Measurements from ENCODE around the gene CCDC158. TPM values are rescaled to one million over a fixed set of nuclear protein-coding genes. Genes with fewer than 3 reads are reported as not detected.
A peak's percentile ranks its signal among the peaks of the same experiment; 100 is the strongest.

The CCDC158 gene
- total RNA-seq, 2 donors from 2014 or later, result 0.62 to 0.68 TPM

- ATAC-seq, result no peak
- no peak for DNase-seq
- intact Hi-C loops (cut with DNase I), result no loop called here
Measured at GRCh38 chr4:76326515-76326914, 94.4 kb downstream of the CCDC158 start.

GRCh38 chr4:76325072-76325471, 95.9 kb downstream of the CCDC158 start:
- ATAC-seq, result no peak
- intact Hi-C loops (cut with DNase I), result no loop called here

GRCh38 chr4:76322236-76322635, 98.7 kb downstream of the CCDC158 start:
- intact Hi-C loops (cut with DNase I), result no loop called here
- no peak for DNase-seq
- ATAC-seq, result no peak

More at GRCh38 chr4:76325072-76325471, 95.9 kb downstream of the CCDC158 start:
- DNase-seq, result no peak

- DNase-seq, result no peak
- intact Hi-C loops (cut with DNase I), result loop anchor here in 1 of 2 donors (10.0 kb wide), 1 partner anchor 59 kb away; no protein-coding TSS in a partner anchor
- no peak for ATAC-seq
Measured at GRCh38 chr4:76316131-76316530, 104.8 kb downstream of the CCDC158 start.

- ATAC-seq, result peak in 1 of 2 donors; percentile 75
Measured at GRCh38 chr4:76315267-76315918, 105.5 kb downstream of the CCDC158 start.

GRCh38 chr4:76313547-76313946, 107.4 kb downstream of the CCDC158 start:
- intact Hi-C loops (cut with DNase I), result loop anchor here in 1 of 2 donors (10.0 kb wide), 1 partner anchor 61 kb away; no protein-coding TSS in a partner anchor
- no peak for ATAC-seq
- no peak for DNase-seq

More at GRCh38 chr4:76315267-76315918, 105.5 kb downstream of the CCDC158 start:
- intact Hi-C loops (cut with DNase I), result loop anchor here in 1 of 2 donors (10.0 kb wide), 1 partner anchor 59 kb away; no protein-coding TSS in a partner anchor
- DNase-seq, result no peak

- ATAC-seq (no peak), DNase-seq (no peak)
- intact Hi-C loops (cut with DNase I), result loop anchor here in 1 of 2 donors (10.0 kb wide), 1 partner anchor 62 kb away; no protein-coding TSS in a partner anchor
Measured at GRCh38 chr4:76312457-76312856, 108.5 kb downstream of the CCDC158 start.

- intact Hi-C loops (cut with DNase I), result loop anchor here in 1 of 2 donors (10.0 kb wide), 1 partner anchor 63 kb away; no protein-coding TSS in a partner anchor
- DNase-seq (no peak), ATAC-seq (no peak)
Measured at GRCh38 chr4:76311896-76312331, 109.0 kb downstream of the CCDC158 start.

GRCh38 chr4:76310683-76311082, 110.3 kb downstream of the CCDC158 start:
- ATAC-seq (no peak), DNase-seq (no peak)
- intact Hi-C loops (cut with DNase I), result loop anchor here in 1 of 2 donors (10.0 kb wide), 1 partner anchor 64 kb away; no protein-coding TSS in a partner anchor

- DNase-seq (no peak), ATAC-seq (no peak)
- intact Hi-C loops (cut with DNase I), result loop anchor here in 1 of 2 donors (5.0 to 10.0 kb wide), 3 partner anchors 65 to 115 kb away; partner anchors contain the start of gene CCDC158
Measured at GRCh38 chr4:76309939-76310550, 110.9 kb downstream of the CCDC158 start.

- intact Hi-C loops (cut with DNase I), result loop anchor here in 1 of 2 donors (5.0 to 10.0 kb wide), 2 partner anchors 114 kb away; partner anchors contain the start of gene CCDC158
- DNase-seq (peak; percentile 74), ATAC-seq (peak; percentile 42 to 45)
Measured at GRCh38 chr4:76308548-76308947, 112.4 kb downstream of the CCDC158 start.

- intact Hi-C loops (cut with DNase I), result loop anchor here in 1 of 2 donors (5.0 to 10.0 kb wide), 2 partner anchors 113 to 115 kb away; partner anchors contain the start of gene CCDC158
- DNase-seq, result peak; percentile 56
- ATAC-seq, result peak in 1 of 2 donors; percentile 10
Measured at GRCh38 chr4:76307660-76308014, 113.3 kb downstream of the CCDC158 start.

- intact Hi-C loops (cut with DNase I), result loop anchor here in 1 of 2 donors (5.0 to 10.0 kb wide), 2 partner anchors 112 to 115 kb away; partner anchors contain the start of gene CCDC158
- ATAC-seq (peak; percentile 55 to 70), DNase-seq (peak; percentile 69)
Measured at GRCh38 chr4:76306882-76307659, 113.9 kb downstream of the CCDC158 start.

- intact Hi-C loops (cut with DNase I), result loop anchor here in 1 of 2 donors (5.0 to 10.0 kb wide), 2 partner anchors 111 to 116 kb away; partner anchors contain the start of gene CCDC158
- DNase-seq (peak; percentile 85), ATAC-seq (peak; percentile 85 to 93)
Measured at GRCh38 chr4:76305971-76306881, 114.7 kb downstream of the CCDC158 start, which contains the start of gene STBD1. Gene STBD1, plus strand, starts transcription at chr4:76306733. Its CDS starts 37 bp downstream, at chr4:76306770.

GRCh38 chr4:76305033-76305687, 115.8 kb downstream of the CCDC158 start:
- intact Hi-C loops (cut with DNase I), result loop anchor here in 1 of 2 donors (5.0 to 10.0 kb wide), 2 partner anchors 110 to 117 kb away; partner anchors contain the start of gene CCDC158
- no peak for ATAC-seq
- no peak for DNase-seq

- intact Hi-C loops (cut with DNase I), result loop anchor here in 1 of 2 donors (10.0 kb wide), 1 partner anchor 108 kb away; no protein-coding TSS in a partner anchor
- ATAC-seq (no peak), DNase-seq (no peak)
Measured at GRCh38 chr4:76302826-76303438, 118.0 kb downstream of the CCDC158 start.

GRCh38 chr4:76301775-76302162, 119.2 kb downstream of the CCDC158 start:
- no peak for ATAC-seq
- intact Hi-C loops (cut with DNase I), result loop anchor here in 1 of 2 donors (10.0 kb wide), 1 partner anchor 107 kb away; no protein-coding TSS in a partner anchor
- no peak for DNase-seq

All from left cardiac atrium (tissue), 4 donors.